IPS-20b (cell line): ENCODE data around the gene SPRING1.

Experiments
- H3K27ac ChIP-seq: one replicate; pipeline ENCODE4 v1.5.1; 2013; ENCODE audit warnings: low read length
- H3K27me3 ChIP-seq: 2 replicates; pipeline ENCODE4 v1.6.1; 2013; ENCODE audit warnings: mild to moderate bottlenecking, low read length, inconsistent platforms; ENCODE audit not compliant: insufficient read depth
- H3K36me3 ChIP-seq: 2 replicates; pipeline ENCODE4 v1.6.1; 2013; ENCODE audit warnings: low read depth, mild to moderate bottlenecking, inconsistent platforms, low read length, moderate library complexity; ENCODE audit not compliant: insufficient read depth
- H3K4me1 ChIP-seq: 2 replicates; pipeline ENCODE4 v1.6.1; 2013; ENCODE audit warnings: mild to moderate bottlenecking, control low read depth, inconsistent platforms, low read length, moderate library complexity; ENCODE audit not compliant: insufficient read depth
- H3K4me3 ChIP-seq: 2 replicates; pipeline ENCODE4 v1.5.1; 2013; ENCODE audit warnings: mild to moderate bottlenecking, low read length, inconsistent platforms
- H3K9ac ChIP-seq: 2 replicates; pipeline ENCODE4 v1.6.1; 2013; ENCODE audit warnings: low read depth, mild to moderate bottlenecking, inconsistent platforms, low read length, moderate library complexity
- H3K9me3 ChIP-seq: 2 replicates; pipeline ENCODE4 v1.6.1; 2013; ENCODE audit warnings: mild to moderate bottlenecking, low read depth, low read length, inconsistent platforms; ENCODE audit not compliant: insufficient read depth

SPRING1 gene

GRCh38 chr12:116691636-116692035, 46.2 kb downstream of the SPRING1 start:
- H3K4me1 ChIP-seq = peaks cover 9% of the 10 kb centered on the region; the same call in 1 of the 2 replicates
- no peak overlapping the region for H3K4me3 ChIP-seq

GRCh38 chr12:116691205-116691604, 46.7 kb downstream of the SPRING1 start:
- H3K36me3 ChIP-seq = no peaks in the 10 kb centered on the region
- H3K4me3 ChIP-seq = no peak overlapping the region
- H3K4me1 ChIP-seq = peaks cover 9% of the 10 kb centered on the region; the same call in 1 of the 2 replicates
- H3K9ac ChIP-seq = no peak overlapping the region
- H3K27me3 ChIP-seq = peaks cover 35% of the 10 kb centered on the region
- no peak overlapping the region for H3K27ac ChIP-seq
- no peaks in the 10 kb centered on the region for H3K9me3 ChIP-seq

More at GRCh38 chr12:116691636-116692035, 46.2 kb downstream of the SPRING1 start:
- H3K36me3 ChIP-seq = no peaks in the 10 kb centered on the region
- H3K27ac ChIP-seq = no peak overlapping the region
- no peak overlapping the region for H3K9ac ChIP-seq
- H3K27me3 ChIP-seq = peaks cover 35% of the 10 kb centered on the region
- no peaks in the 10 kb centered on the region for H3K9me3 ChIP-seq

- H3K36me3 ChIP-seq = no peaks in the 10 kb centered on the region
- no peak overlapping the region for H3K27ac ChIP-seq
- H3K9ac ChIP-seq = no peak overlapping the region
- H3K4me1 ChIP-seq = peaks cover 9% of the 10 kb centered on the region; the same call in 1 of the 2 replicates
- H3K4me3 ChIP-seq = no peak overlapping the region
- H3K27me3 ChIP-seq = peaks cover 32% of the 10 kb centered on the region
- no peaks in the 10 kb centered on the region for H3K9me3 ChIP-seq
Observed at GRCh38 chr12:116689979-116690744, 47.7 kb downstream of the SPRING1 start.

GRCh38 chr12:116689521-116689920, 48.3 kb downstream of the SPRING1 start:
- Histone ChIP-seq H3K4me3 (no peak overlapping the region), H3K9ac (no peak overlapping the region), H3K27me3 (peaks cover 25% of the 10 kb centered on the region), H3K36me3 (no peaks in the 10 kb centered on the region), H3K27ac (no peak overlapping the region), H3K9me3 (no peaks in the 10 kb centered on the region), H3K4me1 (peaks cover 9% of the 10 kb centered on the region; the same call in 1 of the 2 replicates)
